NCI-H2227 treated with DMSO at 0.1 percent for 48 hours (cell line): ENCODE results near the gene BNIPL.
A peak's percentile ranks its signal among the peaks of the same experiment; 100 is the strongest.

Experiments
- DNase-seq: peaks from one replicate; lab custom pipeline; 2025; lab: John Stamatoyannopoulos, UW

The BNIPL gene

DNA sequence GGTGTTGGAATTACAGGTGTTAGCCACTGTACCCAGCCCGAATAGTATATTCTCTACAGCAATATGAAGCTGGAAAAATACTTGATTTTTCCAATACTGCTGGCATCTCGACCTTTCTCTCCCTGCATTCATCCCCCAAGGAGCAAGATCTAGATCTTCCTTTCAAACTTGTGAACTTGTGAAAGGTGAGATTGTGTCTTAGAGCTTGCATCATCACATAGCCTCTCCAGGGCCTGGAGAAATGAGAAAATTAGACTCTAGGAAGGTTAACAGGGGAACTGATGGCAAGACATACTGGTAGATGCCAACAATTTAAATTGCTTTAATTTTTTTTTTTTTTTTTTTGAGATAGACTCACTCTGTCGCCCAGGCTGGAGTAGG, 26.1 kb upstream of the BNIPL start:
- no peak for DNase-seq

DNA sequence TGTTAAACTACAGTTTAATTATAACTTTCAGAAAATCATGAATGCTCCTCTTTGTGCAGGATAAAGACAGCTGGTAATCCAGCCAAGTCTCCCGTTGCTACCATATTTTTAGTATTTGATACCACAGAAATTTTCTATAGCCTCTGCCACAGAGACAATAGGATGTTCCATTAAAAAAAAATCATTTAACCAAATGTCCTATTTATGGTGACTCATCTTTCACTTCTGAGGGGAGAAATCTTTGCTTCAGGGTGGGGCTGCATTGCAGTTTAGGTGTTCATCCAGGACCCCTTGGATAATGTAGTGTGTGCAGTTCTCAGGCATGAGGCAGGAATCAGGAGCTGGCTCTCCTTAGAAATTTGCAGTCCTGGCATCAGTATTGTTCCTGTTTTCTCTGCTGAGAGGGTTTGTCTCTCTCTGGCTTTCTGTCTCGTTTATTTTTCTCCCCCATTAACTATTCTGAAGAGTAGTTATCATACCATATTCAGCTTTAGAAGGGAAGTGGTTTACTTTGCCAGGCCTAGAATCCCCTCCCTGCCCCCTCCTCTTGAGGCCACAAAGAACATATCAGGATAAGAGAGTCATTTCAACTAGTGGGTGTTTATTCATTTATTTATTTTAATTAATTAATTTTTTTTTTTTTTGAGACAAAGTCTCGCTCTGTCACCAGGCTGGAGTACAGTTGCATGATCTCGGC, 25.1 kb upstream of the BNIPL start:
- peak; percentile 56 for DNase-seq

DNA sequence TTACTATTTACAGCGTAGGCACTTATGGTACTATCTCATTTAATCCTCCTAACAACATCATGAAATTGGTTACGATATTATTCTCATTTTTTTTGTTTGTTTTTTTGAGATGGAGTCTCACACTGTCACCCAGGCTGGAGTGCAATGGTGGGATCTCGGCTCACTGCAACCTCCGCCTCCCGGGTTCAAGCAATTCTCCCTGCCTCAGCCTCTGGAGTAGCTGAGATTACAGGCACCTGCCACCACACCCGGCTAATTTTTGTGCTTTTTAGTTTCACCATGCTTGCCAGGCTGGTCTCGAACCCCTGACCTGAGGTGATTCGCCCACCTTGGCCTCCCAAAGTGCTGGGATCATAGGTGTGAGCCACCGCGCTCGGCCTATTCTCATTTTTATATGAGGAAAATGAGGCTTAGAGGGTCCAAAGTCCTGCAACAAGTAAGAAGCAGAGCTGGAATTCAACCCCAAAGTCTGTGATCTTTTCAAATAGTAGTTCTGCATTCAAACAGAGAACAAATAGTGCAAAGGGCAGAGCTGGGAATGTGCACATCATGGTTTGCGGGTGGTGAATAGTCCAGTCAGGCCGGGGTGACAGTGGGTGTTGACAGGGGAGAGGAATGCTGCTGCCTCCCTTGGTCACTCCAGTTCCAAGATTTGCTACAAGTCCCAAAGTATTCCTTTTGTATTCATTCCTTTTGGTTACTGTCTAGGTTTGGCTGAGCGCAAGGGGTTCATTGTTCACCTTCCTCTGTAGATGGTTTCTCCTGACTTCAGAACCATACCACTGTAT, 23.5 kb upstream of the BNIPL start:
- no peak for DNase-seq

GRCh38 chr1:151013518-151013917, 22.9 kb upstream of the BNIPL start:
- peak; percentile 53 for DNase-seq

DNA sequence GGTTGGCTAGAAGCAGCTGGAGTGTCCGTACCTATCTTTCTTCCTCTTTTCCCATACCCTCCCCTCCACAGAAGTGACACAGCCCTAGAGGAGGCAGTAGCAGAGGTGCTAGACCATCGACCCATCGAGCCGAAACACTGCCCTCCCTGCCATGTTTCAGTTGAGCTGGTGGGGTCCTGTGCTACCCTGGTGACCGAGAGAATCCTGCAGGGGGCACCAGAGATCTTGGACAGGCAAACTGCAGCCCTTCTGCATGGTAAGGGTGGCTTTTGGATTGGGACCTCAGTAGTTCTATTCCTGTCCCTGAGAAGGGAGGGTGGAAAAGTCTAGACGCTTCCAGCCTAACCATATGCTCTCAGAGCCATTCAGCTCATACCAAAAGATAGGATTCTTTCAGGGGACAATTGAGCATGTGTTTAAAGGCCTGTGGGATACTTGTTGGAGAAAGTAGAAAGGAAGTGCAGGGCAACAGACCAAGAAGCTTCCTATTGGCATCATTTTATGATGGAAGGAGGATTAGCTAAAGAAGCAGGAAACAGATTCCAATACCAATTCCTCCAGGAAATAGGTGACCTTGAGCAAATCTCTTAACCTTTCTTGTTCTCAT, 11.7 kb upstream of the BNIPL start:
- peak; percentile 61 for DNase-seq

- DNase-seq: no peak
These were observed 9.9 kb upstream of the BNIPL start for GRCh38 chr1:151026460-151026859.

- no peak for DNase-seq
These were observed 4.2 kb upstream of the BNIPL start for GRCh38 chr1:151032164-151032563.

GRCh38 chr1:151035167-151035566, 1.2 kb upstream of the BNIPL start:
- no peak for DNase-seq

DNA sequence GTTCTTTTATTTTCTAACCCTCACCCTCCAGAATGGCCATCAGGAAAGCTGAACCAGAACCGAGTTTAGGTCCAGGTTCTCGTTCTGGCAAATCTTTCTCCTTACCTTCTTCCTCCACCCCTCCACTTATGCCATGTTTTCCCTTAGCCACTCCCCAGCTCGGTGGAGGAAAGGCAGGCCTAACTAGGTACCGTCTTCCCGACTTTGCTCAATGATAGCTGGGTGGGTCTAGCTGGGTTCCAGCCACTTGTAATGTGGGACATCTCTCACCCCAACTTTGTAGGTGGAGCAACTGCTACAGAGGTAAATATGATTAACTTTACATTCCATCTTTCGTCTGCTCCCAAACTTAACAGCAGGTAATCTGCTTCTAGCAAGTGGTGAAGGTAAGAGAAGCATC, 646 bp downstream of the BNIPL start:
- no peak for DNase-seq

DNA sequence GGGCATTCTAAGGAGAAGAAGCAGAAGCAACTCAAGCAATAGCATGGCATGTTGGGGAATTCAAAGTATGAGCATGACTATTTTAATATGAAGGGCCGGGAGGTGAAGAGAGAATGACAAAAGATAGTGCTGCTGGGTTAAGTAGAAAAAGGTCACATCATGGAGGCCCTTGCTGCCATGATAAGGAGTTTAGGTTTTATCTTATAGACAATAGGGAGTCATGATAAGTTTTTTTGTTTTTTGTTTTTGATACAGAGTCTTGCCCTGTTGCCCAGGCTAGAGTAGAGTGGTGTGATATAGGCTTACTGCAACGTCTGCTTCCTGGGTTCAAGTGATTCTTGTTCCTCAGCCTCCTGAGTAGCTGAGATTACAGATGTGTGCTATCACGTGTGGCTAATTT, 3.1 kb downstream of the BNIPL start:
- no peak for DNase-seq

- no peak for DNase-seq
These were observed 6.8 kb downstream of the BNIPL start for GRCh38 chr1:151043163-151043562.

GRCh38 chr1:151047591-151047924, 11.2 kb downstream of the BNIPL start, which contains the start of gene C1orf56:
Gene C1orf56 (plus strand): TSS chr1:151047751. CDS start chr1:151047848, 97 bp downstream.
- peak; percentile 79 for DNase-seq

GRCh38 chr1:151047925-151048644, 11.7 kb downstream of the BNIPL start:
- peak; percentile 37 for DNase-seq

- DNase-seq: no peak
These were observed 12.3 kb downstream of the BNIPL start for GRCh38 chr1:151048645-151049032.

DNA sequence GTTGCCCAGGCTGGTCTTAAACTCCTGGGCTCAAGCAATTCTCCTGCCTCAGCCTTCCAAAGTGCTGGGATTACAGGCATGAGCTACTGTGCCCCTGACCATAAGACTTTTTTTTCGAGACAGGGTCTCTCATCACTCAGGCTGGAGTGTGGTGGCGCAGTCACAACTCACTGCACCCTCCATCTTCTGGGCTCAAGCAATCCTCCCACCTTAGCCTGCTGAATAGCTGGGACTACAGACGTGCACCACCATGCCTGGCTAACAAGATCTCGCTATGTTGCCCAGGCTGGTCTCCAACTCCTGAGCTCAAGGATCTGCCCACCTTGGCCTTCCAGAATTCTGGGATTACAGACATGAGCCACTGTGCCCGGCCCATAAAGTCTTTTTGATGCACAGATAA, 13.1 kb downstream of the BNIPL start:
- no peak for DNase-seq

DNA sequence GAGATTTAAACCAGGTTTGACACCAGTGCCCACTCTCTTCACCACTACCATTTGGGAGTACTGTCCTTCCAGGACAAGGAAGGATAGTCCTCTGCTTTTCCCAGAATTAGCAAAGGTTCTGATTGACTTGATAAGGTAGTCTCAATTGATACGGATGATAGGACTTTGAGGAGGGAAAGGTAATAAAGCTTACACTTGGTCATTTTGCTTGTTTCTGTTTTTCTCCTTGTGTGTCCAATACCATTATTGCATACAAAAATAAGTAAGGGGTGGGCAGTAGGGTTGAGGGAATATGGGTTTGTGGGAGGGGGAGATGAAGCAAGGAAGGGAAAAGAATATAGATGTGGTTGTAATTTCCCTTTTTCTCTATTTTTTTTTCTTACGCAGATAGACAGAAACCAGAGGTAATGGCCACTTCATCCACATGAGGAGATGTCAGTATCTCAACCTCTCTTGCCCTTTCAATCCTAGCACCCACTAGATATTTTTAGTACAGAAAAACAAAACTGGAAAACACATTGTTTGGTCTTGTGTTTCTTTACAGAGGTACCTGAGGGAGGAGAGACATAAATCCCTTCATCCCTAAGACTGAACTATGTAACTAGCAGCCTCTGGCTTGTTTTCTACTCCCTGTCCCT, 13.8 kb downstream of the BNIPL start:
- DNase-seq: no peak

- no peak for DNase-seq
These were observed 15.1 kb downstream of the BNIPL start for GRCh38 chr1:151051356-151052009.

- DNase-seq: no peak
These were observed 18.7 kb downstream of the BNIPL start for GRCh38 chr1:151054971-151055547.

- no peak for DNase-seq
These were observed 19.2 kb downstream of the BNIPL start for GRCh38 chr1:151055581-151055980.

DNA sequence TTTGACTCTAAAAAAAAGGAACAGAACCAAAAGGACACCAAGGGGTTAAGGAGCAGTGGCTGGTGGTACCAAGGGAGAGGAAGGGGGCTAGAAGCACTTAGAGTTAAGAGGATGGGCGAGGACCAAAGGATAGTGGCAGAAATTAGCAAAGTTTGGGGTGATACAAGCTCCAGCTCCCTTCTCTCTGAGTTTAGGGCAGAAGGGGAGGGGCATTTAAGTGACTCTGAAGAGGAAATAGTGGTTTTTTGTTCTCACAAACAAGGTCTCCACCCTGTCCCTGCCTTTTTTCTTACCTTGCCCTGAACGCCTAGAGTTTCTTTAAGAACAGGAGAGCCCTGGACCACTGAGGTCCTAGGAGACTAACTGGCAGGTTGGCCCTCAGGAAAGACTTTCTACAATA, 19.8 kb downstream of the BNIPL start:
- DNase-seq: no peak

DNA sequence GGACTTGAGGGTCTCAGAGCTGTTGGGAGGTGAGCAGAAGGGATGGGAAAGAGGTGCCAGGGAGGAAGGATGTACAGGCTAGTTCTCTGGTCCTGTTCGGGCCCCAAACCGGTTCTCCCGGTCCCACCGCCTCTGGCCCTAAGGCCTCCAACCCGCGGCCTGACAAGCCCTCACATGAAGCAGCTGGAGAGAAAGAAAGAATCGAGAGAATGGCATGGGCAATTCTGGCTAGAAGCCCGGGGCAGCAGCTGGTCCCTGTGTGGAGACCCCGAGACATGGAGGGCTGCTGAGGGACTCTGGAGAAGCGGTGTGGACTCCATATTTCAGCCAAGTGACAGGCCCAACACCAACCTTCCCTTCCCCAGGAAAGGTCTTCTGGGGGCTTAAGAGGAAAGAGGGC, 22.3 kb downstream of the BNIPL start:
- DNase-seq: no peak
